ENCODE results near the gene GREB1. TPM values are rescaled to one million over a fixed set of nuclear protein-coding genes. Genes with fewer than 3 reads are reported as not detected.
A peak's percentile ranks its signal among the peaks of the same experiment; 100 is the strongest.

Gene GREB1
- total RNA-seq, 1 donor from 2014 or later, result 30.8 TPM

- no peak for TF ChIP-seq EZH2 (IDR thresholded peaks at IDR 0.05)
- no peak for TF ChIP-seq EZH2phosphoT487 (IDR thresholded peaks at IDR 0.05)
- Histone ChIP-seq H3K4me3 (no peak overlapping the region), H4K20me1 (ENCODE audit: low read depth) (peaks cover 36% of the 10 kb centered on the region), H3K79me2 (ENCODE audit: low read depth) (peaks cover 92% of the 10 kb centered on the region), H2AFZ (replicated peaks) (no peak overlapping the region), H3K36me3 (no peaks in the 10 kb centered on the region), H3K9ac (no peak overlapping the region), H3K9me3 (ENCODE audit: low read depth) (no peaks in the 10 kb centered on the region), H3K27me3 (no peaks in the 10 kb centered on the region), H3K27ac (no peak overlapping the region), H3K4me2 (no peak overlapping the region), H3F3A (ENCODE audit: low read depth) (no peaks in the 10 kb centered on the region), H3K4me1 (peaks cover 5% of the 10 kb centered on the region)
- DNase-seq (ENCODE audit: low spot score), result no peak
- H3K36me3 Mint-ChIP-seq, result peaks cover 58% of the 10 kb centered on the region
- H3K27ac Mint-ChIP-seq, result peak overlapping the region; percentile 22
- peaks cover 44% of the 10 kb centered on the region for H3K4me1 Mint-ChIP-seq
- no peak overlapping the region for H3K4me3 Mint-ChIP-seq
- H3K9me3 Mint-ChIP-seq, result peaks cover 22% of the 10 kb centered on the region
- peaks cover 12% of the 10 kb centered on the region for H3K27me3 Mint-ChIP-seq (ENCODE audit: insufficient read depth, low read depth)
These were observed 27.3 kb upstream of the GREB1 start for GRCh38 chr2:11506611-11506969.

- Histone ChIP-seq H3K27me3 (no peaks in the 10 kb centered on the region), H3K4me2 (no peak overlapping the region), H3K36me3 (no peaks in the 10 kb centered on the region), H4K20me1 (ENCODE audit: low read depth) (peaks cover 45% of the 10 kb centered on the region), H3K9ac (no peak overlapping the region), H3F3A (ENCODE audit: low read depth) (peaks cover 9% of the 10 kb centered on the region), H3K27ac (no peak overlapping the region), H3K4me3 (no peak overlapping the region), H3K4me1 (peaks cover 15% of the 10 kb centered on the region), H2AFZ (replicated peaks) (no peak overlapping the region), H3K79me2 (ENCODE audit: low read depth) (peaks cover 94% of the 10 kb centered on the region), H3K9me3 (ENCODE audit: low read depth) (no peaks in the 10 kb centered on the region)
- Mint-ChIP-seq H3K9me3 (peaks cover 21% of the 10 kb centered on the region), H3K4me1 (peaks cover 54% of the 10 kb centered on the region), H3K27ac (peak overlapping the region; percentile 33), H3K4me3 (no peak overlapping the region), H3K27me3 (ENCODE audit: insufficient read depth, low read depth) (peaks cover 10% of the 10 kb centered on the region), H3K36me3 (peaks cover 54% of the 10 kb centered on the region)
- TF ChIP-seq EZH2 (IDR thresholded peaks at IDR 0.05), result no peak
- no peak for TF ChIP-seq EZH2phosphoT487 (IDR thresholded peaks at IDR 0.05)
- TF ChIP-seq, protein P1, sequence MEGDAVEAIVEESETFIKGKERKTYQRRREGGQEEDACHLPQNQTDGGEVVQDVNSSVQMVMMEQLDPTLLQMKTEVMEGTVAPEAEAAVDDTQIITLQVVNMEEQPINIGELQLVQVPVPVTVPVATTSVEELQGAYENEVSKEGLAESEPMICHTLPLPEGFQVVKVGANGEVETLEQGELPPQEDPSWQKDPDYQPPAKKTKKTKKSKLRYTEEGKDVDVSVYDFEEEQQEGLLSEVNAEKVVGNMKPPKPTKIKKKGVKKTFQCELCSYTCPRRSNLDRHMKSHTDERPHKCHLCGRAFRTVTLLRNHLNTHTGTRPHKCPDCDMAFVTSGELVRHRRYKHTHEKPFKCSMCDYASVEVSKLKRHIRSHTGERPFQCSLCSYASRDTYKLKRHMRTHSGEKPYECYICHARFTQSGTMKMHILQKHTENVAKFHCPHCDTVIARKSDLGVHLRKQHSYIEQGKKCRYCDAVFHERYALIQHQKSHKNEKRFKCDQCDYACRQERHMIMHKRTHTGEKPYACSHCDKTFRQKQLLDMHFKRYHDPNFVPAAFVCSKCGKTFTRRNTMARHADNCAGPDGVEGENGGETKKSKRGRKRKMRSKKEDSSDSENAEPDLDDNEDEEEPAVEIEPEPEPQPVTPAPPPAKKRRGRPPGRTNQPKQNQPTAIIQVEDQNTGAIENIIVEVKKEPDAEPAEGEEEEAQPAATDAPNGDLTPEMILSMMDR (IDR thresholded peaks at IDR 0.05), result no peak
- DNase-seq (ENCODE audit: low spot score), result no peak
These were observed 26.3 kb upstream of the GREB1 start for GRCh38 chr2:11507517-11507916.

DNA sequence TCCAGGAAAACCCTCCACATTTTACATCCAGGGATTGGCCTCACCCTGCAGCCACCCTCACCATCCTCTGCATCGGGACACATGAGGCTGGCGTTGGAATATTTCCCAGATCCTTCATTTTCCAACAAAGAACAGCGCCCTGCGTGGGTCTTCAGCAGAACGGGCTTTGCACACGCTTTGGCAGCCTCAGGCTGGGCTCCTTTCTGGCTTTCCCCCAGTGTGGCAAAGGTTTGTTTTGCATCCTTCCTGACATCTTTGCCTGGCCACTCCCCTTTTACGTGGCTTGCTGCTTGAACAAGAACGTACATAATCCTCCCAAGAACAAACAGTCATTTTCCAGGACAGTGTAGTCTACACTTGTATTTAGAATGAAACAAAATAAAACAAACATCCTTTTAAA is 25.6 kb upstream of the GREB1 start:
- Histone ChIP-seq H3K4me1 (peaks cover 22% of the 10 kb centered on the region), H3K36me3 (no peaks in the 10 kb centered on the region), H3K27me3 (no peaks in the 10 kb centered on the region), H3K4me2 (no peak overlapping the region), H3K9me3 (ENCODE audit: low read depth) (no peaks in the 10 kb centered on the region), H3K79me2 (ENCODE audit: low read depth) (peaks cover 94% of the 10 kb centered on the region), H3K27ac (no peak overlapping the region), H4K20me1 (ENCODE audit: low read depth) (peaks cover 48% of the 10 kb centered on the region), H3F3A (ENCODE audit: low read depth) (peaks cover 14% of the 10 kb centered on the region), H3K4me3 (no peak overlapping the region), H2AFZ (replicated peaks) (no peak overlapping the region), H3K9ac (no peak overlapping the region)
- peaks cover 13% of the 10 kb centered on the region for H3K9me3 Mint-ChIP-seq
- peaks cover 9% of the 10 kb centered on the region for H3K27me3 Mint-ChIP-seq (ENCODE audit: insufficient read depth, low read depth)
- H3K27ac Mint-ChIP-seq, result no peak overlapping the region
- no peak for TF ChIP-seq EZH2phosphoT487 (IDR thresholded peaks at IDR 0.05)
- TF ChIP-seq, protein P1 (IDR thresholded peaks at IDR 0.05), result no peak
- TF ChIP-seq EZH2 (IDR thresholded peaks at IDR 0.05), result no peak
- H3K36me3 Mint-ChIP-seq, result peaks cover 48% of the 10 kb centered on the region
- no peak for DNase-seq (ENCODE audit: low spot score)
- peaks cover 58% of the 10 kb centered on the region for H3K4me1 Mint-ChIP-seq
- no peak overlapping the region for H3K4me3 Mint-ChIP-seq

DNA sequence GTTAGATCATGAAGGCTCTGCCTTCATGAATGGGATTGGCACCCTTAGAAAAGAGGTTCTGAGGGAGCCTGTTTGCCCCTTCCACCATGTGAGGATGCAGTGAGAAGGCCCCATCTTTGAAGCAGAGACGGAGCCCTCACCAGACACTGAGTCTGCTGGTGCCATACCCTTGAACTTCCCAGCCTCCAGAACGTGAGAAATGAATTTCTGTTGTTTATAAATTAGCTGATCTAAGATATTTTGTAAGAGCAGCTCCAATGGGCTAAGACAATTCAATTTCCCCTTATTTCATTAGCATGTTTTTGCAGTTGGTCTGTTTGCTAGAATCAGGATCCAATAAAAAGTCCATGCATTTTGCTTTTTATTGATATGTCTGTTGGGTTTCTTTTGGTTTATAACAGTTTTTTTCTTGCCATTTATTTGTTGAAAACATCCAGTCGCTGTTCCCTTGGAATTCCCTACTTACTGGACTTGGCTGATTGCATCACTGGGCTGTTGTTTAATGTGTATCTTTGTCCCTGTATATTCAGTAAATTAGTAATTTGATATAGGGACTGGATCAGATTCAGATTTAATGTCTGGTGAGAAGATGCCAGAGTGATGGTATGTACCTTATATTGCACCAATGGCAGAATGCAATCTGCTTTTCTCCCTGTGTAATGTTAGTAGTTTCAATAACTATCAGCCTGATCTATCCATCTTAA is 24.0 kb upstream of the GREB1 start:
- H3K79me2 ChIP-seq (ENCODE audit: low read depth), result peaks cover 94% of the 10 kb centered on the region
- H3K4me3 Mint-ChIP-seq, result no peak overlapping the region
- peaks cover 7% of the 10 kb centered on the region for H3K27me3 Mint-ChIP-seq (ENCODE audit: insufficient read depth, low read depth)

More for the DNA sequence above, 24.0 kb upstream of the GREB1 start:
- peaks cover 73% of the 10 kb centered on the region for H3K4me1 Mint-ChIP-seq
- H3K36me3 ChIP-seq, result no peaks in the 10 kb centered on the region
- peaks cover 43% of the 10 kb centered on the region for H4K20me1 ChIP-seq (ENCODE audit: low read depth)
- H3K4me2 ChIP-seq, result no peak overlapping the region
- TF ChIP-seq, protein P1 (IDR thresholded peaks at IDR 0.05), result no peak
- TF ChIP-seq EZH2phosphoT487 (IDR thresholded peaks at IDR 0.05) (no peak), EZH2 (IDR thresholded peaks at IDR 0.05) (no peak)
- H3K27ac ChIP-seq, result no peak overlapping the region
- H3F3A ChIP-seq (ENCODE audit: low read depth), result peaks cover 27% of the 10 kb centered on the region
- H2AFZ ChIP-seq (replicated peaks), result no peak overlapping the region
- H3K9me3 ChIP-seq (ENCODE audit: low read depth), result no peaks in the 10 kb centered on the region
- H3K9me3 Mint-ChIP-seq, result peaks cover 5% of the 10 kb centered on the region
- H3K4me3 ChIP-seq, result no peak overlapping the region
- peaks cover 44% of the 10 kb centered on the region for H3K36me3 Mint-ChIP-seq
- no peak overlapping the region for H3K27ac Mint-ChIP-seq
- peaks cover 37% of the 10 kb centered on the region for H3K4me1 ChIP-seq
- no peak overlapping the region for H3K9ac ChIP-seq
- H3K27me3 ChIP-seq, result no peaks in the 10 kb centered on the region
- DNase-seq (ENCODE audit: low spot score), result no peak
